Type B pancreatic cell (in vitro differentiated cells): ENCODE measurements around the gene HEXB. TPM values are rescaled to one million over a fixed set of nuclear protein-coding genes. Genes with fewer than 3 reads are reported as not detected.

ENCODE experiments used
- DNase-seq: peaks from one replicate; pipeline ENCODE4 v3.0.0; 2021; ENCODE audit warnings: mixed read lengths; ENCODE audit not compliant: unreplicated experiment; ENCODE audit errors: extremely low spot score
- H3K27ac Mint-ChIP-seq: 2 replicates; pipeline ENCODE4 v1.8.0; 2021; ENCODE audit warnings: mild to moderate bottlenecking, mixed read lengths
- H3K27me3 Mint-ChIP-seq: 2 replicates; pipeline ENCODE4 v1.8.0; 2021; ENCODE audit warnings: mixed read lengths
- H3K36me3 Mint-ChIP-seq: 2 replicates; pipeline ENCODE4 v1.8.0; 2021; ENCODE audit warnings: mixed read lengths
- H3K4me1 Mint-ChIP-seq: one replicate; pipeline ENCODE4 v1.8.0; 2021; ENCODE audit warnings: mixed read lengths; ENCODE audit not compliant: unreplicated experiment
- H3K4me3 Mint-ChIP-seq: 2 replicates; pipeline ENCODE4 v1.8.0; 2021; ENCODE audit warnings: mild to moderate bottlenecking, mixed read lengths
- H3K9me3 Mint-ChIP-seq: 2 replicates; pipeline ENCODE4 v1.8.0; 2021; ENCODE audit warnings: mixed read lengths
- total RNA-seq: library from RNA; stranded (reverse); gene quantifications from 2 replicates; pipeline ENCODE4 v1.2.1, GENCODE V29; 2021; ENCODE audit warnings: low replicate concordance
- TF ChIP-seq, protein P1 (sequence below): fragments of 200-600 bp; sonication (generic); conservative IDR thresholded peaks from 2 replicates; pipeline ENCODE4 v1.5.0; 2021; ENCODE audit warnings: antibody characterized with exemption, mild to moderate bottlenecking

Gene HEXB
- total RNA-seq, 1 donor from 2014 or later, result 76.6 TPM

DNA sequence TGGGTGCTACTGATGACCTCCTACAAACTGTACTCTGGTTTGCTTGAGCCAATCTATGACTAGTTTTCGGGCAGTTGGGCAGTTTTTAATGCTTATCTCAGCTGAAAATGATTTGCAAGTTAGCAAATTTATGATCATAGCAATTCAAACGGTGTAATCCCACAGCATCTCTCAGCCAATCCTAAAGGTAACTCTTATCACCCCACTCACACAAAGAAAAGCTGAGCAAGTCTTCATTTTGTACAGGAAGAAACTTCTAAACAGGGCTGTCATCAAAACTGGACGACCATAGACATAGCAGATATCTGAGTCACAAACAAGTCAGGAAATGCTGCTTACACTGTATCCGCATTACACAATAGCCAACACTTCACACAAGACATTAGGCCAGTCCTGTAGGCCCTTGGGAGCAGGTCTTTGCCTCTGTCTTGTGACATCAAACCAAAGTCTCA is 41.9 kb upstream of the HEXB start:
- H3K9me3 Mint-ChIP-seq, result no peaks in the 10 kb centered on the region
- TF ChIP-seq, protein P1, sequence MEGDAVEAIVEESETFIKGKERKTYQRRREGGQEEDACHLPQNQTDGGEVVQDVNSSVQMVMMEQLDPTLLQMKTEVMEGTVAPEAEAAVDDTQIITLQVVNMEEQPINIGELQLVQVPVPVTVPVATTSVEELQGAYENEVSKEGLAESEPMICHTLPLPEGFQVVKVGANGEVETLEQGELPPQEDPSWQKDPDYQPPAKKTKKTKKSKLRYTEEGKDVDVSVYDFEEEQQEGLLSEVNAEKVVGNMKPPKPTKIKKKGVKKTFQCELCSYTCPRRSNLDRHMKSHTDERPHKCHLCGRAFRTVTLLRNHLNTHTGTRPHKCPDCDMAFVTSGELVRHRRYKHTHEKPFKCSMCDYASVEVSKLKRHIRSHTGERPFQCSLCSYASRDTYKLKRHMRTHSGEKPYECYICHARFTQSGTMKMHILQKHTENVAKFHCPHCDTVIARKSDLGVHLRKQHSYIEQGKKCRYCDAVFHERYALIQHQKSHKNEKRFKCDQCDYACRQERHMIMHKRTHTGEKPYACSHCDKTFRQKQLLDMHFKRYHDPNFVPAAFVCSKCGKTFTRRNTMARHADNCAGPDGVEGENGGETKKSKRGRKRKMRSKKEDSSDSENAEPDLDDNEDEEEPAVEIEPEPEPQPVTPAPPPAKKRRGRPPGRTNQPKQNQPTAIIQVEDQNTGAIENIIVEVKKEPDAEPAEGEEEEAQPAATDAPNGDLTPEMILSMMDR, result no peak
- DNase-seq, result no peak
- H3K4me1 Mint-ChIP-seq, result peaks cover 40% of the 10 kb centered on the region
- H3K27ac Mint-ChIP-seq, result peak overlapping the region; percentile 93
- H3K36me3 Mint-ChIP-seq, result no peaks in the 10 kb centered on the region
- peak overlapping the region; percentile 61 for H3K4me3 Mint-ChIP-seq
- peaks cover 3% of the 10 kb centered on the region for H3K27me3 Mint-ChIP-seq

- Mint-ChIP-seq H3K4me3 (no peak overlapping the region), H3K27ac (peak overlapping the region; percentile 64), H3K36me3 (no peaks in the 10 kb centered on the region), H3K27me3 (peaks cover 3% of the 10 kb centered on the region), H3K4me1 (peaks cover 41% of the 10 kb centered on the region), H3K9me3 (no peaks in the 10 kb centered on the region)
- DNase-seq, result no peak
- TF ChIP-seq, protein P1, result no peak
Measured at GRCh38 chr5:74647096-74647495, 37.9 kb upstream of the HEXB start.

GRCh38 chr5:74648835-74649293 is 36.2 kb upstream of the HEXB start:
- H3K36me3 Mint-ChIP-seq, result no peaks in the 10 kb centered on the region
- no peaks in the 10 kb centered on the region for H3K9me3 Mint-ChIP-seq
- TF ChIP-seq, protein P1, result peak; percentile 93
- no peaks in the 10 kb centered on the region for H3K27me3 Mint-ChIP-seq
- H3K4me3 Mint-ChIP-seq, result peak overlapping the region; percentile 20
- peaks cover 30% of the 10 kb centered on the region for H3K4me1 Mint-ChIP-seq
- no peak for DNase-seq
- peak overlapping the region; percentile 40 for H3K27ac Mint-ChIP-seq

DNA sequence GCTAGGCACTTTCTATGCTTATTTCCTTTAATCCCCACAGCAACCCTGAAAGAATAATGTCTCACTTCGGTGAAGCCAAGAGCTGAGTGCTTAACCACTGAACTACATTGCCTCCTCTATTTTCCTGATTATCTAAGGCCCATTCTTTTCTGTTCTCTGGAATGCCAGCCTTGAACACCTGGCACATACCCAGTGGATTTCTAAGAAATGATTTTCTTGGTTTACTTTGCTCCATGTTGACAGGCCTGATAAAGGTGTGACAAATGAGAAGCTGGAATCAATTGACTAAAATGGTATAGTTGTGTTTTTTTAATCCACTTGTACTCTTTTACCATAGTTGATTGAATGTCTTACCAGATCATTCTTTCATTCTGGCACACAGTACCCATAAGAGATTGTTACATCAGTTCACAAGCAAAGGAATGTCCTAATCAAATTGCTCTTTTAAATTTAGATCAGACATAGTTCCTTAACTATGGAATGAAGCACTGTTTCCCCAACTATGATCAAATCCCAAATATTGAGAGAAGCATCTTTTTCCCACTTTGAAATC is 35.5 kb upstream of the HEXB start:
- Mint-ChIP-seq H3K4me3 (no peak overlapping the region), H3K27ac (no peak overlapping the region), H3K4me1 (peaks cover 33% of the 10 kb centered on the region), H3K36me3 (no peaks in the 10 kb centered on the region), H3K9me3 (no peaks in the 10 kb centered on the region), H3K27me3 (no peaks in the 10 kb centered on the region)
- DNase-seq, result no peak
- TF ChIP-seq, protein P1, result no peak

DNA sequence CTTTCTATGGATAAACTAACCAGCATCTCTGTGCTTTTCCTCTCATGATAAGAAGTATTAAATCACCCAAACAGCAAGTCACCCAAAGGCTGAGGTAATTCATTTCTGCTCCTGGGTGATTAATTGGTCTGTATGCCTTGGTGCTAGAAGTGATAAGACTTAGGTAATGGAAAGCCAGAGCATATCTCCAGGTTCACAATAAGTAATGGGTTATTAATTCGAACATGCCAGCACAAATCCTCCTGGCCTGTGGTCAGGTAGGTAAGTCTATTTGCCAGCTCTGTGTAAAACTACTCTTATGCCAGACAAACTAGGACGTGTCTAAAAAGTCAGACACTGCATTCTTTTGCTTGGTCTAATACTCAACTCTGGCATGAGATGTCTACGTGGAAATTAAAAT is 33.3 kb upstream of the HEXB start:
- Mint-ChIP-seq H3K4me1 (peaks cover 31% of the 10 kb centered on the region), H3K9me3 (no peaks in the 10 kb centered on the region), H3K4me3 (no peak overlapping the region), H3K27me3 (no peaks in the 10 kb centered on the region), H3K36me3 (no peaks in the 10 kb centered on the region), H3K27ac (peak overlapping the region; percentile 14)
- TF ChIP-seq, protein P1, result no peak
- no peak for DNase-seq

DNA sequence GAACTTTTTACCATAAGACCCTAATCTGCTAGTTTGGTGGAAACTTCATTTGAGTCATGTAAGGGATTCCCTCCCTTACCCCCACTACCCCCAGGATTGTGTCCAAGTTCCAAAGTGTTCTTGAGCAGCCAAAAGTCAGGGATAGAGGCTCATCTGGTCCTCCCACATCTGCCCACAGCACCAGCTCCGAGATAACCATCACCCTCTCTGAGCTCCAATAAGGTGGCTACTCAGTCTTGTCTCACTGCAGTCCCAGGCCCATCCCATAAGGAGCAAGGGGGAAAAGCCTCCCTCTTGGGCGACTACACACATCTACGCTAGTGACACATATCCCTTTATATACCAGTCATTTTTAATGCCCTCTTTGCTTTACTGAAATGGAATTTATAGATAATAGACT is 32.5 kb upstream of the HEXB start:
- Mint-ChIP-seq H3K4me1 (peaks cover 23% of the 10 kb centered on the region), H3K9me3 (no peaks in the 10 kb centered on the region), H3K4me3 (no peak overlapping the region), H3K27ac (no peak overlapping the region), H3K36me3 (no peaks in the 10 kb centered on the region), H3K27me3 (no peaks in the 10 kb centered on the region)
- TF ChIP-seq, protein P1, result no peak
- no peak for DNase-seq
